NCI-H146 treated with DMSO at 0.1 percent for 48 hours (cell line): Measurements from ENCODE around the gene SMARCA4.

Experiments used
- DNase-seq: peaks from one replicate; lab custom pipeline; 2025; ENCODE audit not compliant: unreplicated experiment; lab: John Stamatoyannopoulos, UW

SMARCA4 gene

DNA sequence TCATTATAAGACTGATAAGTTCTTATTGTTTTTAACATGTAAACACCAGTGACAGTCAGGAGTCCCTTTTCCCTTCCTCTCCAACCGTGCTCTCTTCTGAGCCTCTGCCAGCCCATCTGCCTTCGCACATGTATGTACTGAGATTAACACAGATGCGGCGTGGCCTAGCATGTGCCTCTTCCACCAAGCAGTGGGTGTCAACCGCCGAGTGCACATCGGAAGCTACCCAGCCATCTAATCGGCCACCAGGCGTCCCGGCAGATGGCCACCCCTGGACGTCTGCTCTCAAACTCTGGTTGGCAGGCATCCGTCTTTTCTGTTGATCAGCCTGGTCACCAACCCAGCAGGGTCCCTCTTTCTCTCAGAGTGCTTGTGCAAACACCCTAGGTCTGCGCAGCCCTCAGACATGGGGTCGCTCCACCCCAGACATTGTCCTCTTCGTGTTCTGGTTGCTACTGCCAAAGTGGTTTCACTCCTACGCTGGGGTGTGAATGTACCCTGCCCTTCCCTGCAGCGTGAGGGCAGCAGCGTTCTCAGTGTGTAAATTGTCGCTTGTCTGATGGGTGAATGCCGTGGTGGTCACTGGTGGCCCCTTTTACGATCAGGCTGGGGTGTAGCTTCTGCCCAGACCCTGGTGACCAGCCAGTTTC, 70.7 kb downstream of the SMARCA4 start:
- no peak for DNase-seq

DNA sequence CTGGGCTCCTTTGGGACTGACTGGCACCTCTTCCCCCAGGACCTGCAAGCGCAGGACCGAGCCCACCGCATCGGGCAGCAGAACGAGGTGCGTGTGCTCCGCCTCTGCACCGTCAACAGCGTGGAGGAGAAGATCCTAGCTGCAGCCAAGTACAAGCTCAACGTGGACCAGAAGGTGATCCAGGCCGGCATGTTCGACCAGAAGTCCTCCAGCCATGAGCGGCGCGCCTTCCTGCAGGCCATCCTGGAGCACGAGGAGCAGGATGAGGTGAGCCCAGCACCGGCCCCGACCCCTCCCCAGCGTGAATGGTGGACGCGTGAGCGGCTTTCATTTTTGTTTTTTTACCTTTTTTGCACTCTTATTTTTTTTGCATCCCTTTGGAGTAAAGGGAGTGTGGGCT, 72.4 kb downstream of the SMARCA4 start:
- no peak for DNase-seq

DNA sequence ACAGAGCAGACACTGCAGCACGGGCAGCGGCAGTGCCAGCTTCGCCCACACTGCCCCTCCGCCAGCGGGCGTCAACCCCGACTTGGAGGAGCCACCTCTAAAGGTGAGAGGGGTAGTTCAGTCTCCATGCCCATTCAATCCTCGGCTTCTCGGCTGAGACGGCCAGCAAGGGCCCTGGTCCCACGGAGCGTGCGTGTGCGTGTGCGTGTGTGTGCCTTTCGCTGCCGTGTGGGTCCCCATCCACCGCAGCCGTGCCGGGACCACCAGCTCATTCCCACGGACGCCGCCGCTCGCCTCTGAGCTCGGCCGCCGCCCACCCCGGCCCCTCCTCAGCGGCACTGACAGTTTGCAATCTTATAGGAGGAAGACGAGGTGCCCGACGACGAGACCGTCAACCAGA, 72.9 kb downstream of the SMARCA4 start:
- no peak for DNase-seq

DNA sequence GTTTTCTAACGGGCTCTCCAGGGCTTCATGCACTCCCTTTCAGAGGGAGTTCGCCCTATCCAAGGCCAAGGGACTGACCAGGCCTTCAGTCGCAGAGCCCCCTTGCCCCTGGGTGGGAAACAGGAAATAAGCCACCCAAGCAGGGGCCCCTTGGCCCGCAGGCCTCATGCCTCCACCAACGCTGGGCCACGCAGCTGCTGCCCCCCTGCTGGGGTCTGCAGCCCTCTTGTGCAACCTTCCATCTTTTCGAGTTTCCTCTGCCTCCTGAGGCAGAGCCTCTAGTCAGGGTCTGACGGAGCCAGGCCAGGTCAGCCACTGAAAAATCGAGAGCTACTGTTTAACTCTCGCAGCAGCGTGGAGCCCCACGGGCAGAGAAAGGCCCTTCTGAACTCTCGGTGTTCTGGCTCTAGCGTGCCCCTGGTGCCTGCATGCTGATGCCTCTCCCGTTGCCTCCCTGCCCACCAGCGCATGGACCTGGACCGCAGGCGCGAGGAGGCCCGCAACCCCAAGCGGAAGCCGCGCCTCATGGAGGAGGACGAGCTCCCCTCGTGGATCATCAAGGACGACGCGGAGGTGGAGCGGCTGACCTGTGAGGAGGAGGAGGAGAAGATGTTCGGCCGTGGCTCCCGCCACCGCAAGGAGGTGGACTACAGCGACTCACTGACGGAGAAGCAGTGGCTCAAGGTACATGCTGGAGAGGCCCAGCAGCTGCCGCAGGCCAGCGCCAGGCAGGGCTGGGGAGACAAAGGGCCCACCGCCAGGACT, 73.8 kb downstream of the SMARCA4 start:
- no peak for DNase-seq

DNA sequence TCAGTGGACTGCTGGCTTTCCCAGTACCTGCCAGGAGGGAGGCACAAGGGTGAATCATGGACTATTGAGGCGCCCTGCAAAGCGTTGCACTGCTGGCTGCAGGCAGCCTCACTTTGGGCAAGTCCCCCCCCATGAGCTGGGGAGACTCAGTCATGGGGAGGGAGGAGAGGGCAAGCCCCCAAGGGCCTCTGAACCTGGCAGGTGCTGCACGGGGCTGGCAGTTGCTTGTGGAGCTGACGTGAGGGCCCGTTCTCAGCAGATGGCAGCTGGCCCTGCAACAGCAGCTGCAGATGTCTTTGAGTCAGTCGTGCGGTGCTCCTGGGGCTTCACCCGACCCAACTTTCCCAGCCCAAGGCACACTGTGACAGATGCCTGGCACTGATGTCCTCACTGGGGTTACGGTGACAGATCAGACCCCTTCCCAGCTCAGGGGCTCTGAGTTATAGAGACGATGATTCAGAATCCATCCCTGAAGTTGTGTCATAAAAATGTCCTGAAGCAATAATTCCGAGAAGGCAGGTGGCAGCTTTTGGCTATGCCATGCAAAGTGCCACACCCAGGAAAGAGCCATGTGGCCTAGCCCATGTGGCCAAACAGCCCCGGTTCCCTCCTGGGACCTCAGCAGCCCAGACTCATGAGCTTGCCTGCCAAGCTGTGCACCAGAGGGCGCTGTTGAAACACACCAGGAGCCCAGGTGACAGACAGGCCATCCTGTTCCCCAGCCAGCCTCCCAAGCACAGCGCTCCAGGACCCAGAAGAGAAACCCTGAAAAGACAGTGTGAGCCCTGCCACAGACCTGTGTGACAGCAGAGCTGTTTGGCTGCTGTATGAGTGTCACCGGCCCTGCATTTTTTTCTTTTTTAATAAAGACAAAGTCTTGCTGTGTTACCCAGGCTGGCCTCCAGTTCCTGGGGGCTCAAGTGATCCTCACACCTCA, 74.9 kb downstream of the SMARCA4 start:
- DNase-seq: peak; percentile 46

DNA sequence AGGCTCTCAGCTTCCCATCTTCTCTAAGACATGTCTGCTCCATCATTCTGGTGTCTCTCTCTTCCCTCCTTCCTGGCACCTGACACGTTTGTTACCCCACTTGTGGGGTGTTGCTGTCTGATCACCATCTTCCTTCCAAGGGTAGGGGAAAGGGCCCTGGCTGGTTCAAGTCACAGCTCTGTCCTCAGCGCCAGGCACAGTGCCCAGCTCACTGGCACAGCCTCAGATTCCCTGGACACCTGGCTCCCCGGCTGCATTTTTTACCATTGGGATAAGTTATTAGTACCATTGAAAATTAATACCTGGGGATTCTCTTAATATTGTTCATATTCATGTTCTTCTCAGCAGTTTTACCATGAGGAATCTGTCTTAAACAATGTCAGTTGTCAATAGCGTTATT, 77.7 kb downstream of the SMARCA4 start:
- DNase-seq: no peak

DNA sequence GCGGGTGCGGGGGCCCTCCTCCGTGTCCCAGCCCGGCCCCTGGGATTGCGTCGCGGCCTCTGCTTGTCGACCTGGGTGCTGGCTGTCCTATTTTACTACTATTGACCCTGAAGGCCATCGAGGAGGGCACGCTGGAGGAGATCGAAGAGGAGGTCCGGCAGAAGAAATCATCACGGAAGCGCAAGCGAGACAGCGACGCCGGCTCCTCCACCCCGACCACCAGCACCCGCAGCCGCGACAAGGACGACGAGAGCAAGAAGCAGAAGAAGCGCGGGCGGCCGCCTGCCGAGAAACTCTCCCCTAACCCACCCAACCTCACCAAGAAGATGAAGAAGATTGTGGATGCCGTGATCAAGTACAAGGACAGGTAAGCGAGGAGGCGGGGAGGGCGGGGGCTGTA, 80.4 kb downstream of the SMARCA4 start:
- no peak for DNase-seq

DNA sequence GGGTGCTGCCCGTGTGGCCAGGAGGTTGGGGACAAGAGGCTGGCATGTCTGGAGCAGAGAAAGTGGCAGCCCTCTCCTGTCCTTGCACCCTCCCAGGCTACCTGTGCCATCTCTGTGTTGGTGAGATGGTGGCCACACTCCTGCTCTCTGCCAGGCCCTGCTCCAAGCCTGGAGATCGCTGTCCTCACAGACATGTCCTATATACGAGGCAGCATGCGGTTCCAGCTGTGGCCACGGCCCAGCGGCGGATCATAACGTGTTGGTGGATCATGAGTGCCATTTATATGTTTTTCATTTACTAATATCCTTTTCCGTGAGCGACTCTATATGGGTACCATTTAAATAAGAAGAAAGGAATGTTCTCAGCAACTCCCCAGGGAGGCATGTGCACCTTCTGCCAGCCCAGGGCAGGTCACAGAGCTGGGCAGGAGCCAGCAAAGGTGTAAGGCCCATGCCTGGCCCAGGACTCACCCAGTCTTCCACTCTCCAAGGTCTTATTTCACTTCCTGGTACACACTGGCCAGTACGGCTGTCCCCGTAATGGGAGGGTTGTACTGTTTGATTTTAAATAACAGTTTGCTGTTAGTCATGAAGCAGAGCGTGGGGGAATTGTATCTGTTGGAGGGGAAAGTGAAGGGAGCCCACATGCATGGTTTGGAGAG, 81.3 kb downstream of the SMARCA4 start:
- DNase-seq: no peak

DNA sequence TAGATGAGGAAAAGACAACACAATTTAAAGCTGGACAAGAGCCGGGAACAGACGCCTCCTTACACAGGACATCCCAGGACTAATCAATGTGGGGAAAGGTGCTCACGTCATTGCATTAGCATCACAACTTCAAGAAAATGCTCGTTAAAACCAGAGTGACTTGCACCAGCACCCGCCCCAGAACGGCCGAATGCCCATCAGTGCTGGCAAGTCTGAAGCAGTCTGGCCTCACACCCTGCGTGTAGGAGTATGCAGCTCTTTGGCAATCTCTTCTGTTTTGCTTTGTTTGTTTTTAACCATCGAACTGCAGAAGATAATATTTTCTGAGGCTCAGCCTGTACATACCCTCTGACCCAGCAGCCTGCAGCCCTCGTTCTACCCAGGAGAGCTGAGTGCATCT, 83.6 kb downstream of the SMARCA4 start:
- no peak for DNase-seq

DNA sequence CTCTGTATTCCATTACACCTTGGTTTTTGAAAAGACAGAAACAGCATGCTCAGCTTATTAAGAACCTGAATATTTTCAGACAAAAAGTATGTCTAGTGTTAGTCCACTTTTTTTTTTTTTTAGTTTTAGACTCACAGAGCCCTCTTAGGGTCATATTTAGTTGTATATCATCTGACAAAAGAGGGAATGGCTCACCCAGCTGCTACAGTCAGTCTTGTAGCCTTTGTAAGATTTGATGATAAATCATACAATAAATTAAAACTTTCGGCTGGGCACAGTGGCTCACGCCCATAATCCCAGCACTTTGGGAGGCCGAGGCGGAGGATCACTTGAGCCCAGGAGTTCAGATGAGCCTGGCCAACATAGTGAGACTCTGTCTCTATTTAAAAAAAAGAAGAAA, 84.7 kb downstream of the SMARCA4 start:
- no peak for DNase-seq

DNA sequence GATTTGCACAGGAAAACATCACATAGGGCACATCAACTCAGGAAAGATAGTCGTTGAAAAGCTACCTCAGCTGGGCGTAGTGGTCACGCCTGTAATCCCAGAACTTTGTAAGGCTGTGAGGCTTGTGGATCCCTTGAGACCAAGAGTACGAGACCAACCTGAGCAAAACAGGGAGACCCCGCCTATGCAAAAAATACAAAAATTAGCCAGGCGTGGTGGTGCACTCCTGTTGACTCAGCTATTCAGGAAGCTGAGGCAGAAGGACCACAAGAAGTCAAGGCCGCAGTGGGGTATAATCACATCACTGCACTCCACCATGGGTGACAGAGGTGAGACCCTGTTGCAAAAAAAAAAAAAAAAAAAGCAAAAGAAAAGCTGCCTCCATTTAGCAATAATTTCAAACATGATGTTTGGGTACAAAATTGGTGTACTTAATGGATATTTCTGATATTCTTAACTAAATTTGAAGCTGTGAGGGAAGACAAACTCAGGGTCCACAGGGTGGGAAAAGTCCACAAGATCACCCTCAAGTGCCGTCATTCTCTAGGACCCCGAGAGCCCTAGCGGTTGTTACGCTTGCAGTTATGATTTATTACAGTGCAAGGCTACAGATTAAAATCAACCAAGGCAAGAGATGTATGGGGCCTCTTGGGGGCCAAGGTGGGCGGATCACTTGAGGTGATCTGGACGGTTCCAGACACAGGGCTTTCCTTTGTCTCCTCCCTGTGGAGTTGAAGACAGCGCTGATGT, 86.0 kb downstream of the SMARCA4 start:
- DNase-seq: no peak

DNA sequence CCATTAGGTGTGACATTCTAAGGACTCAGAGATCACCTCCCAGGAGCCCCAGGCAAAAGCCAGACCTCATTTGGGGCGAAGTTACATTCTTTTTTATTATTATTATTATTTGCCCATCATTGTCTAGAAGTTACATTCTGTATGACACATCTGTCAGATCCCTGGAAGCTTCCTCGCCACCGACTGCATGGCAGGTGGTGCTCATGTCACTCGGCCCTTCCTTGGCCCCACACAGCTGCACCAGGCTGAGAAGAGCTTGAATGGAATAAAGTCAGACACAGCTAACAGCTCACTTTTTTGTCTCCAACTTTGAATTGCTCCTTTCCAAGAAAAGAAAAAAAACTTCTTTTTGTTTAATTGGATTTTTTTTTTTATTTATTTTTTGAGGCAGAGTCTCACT, 87.0 kb downstream of the SMARCA4 start:
- DNase-seq: no peak

DNA sequence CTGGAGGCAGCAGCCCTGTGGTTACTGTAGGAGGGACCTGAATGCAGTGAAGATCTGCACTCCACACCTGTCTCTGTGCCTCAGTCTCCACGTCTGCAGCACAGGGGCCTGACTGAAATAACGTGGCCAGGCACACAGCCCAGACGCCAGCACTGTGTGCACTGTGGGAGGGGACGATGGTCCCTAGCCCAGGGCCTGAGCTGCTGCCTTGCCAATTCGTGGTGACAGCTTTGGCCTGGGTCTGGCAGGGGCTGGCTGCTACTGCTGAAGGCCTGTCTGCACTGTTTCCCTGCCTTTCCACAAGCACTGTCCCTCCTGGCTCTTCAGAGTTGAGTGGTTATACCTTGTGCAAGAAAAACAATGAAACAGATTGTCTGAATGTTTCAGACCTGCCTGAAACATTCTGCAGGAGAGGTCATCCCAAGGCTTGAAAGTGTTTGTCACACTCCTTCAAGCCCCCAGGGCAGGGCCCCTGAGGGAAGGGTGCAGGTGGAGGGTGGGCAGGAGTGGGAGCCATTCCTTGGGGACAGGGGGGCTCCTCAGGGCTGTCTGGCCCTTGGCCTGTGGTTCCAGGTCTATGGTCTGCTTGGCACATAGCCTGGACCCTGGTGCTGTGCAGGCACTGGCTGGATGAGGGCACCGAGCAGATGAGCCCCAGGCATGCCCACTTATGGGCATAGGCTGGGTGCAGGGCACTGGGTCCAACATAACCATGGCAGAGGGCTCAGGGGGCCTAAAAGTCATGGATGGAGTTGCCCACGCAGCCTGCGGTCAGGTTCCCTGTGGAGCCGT, 89.7 kb downstream of the SMARCA4 start:
- DNase-seq: no peak

DNA sequence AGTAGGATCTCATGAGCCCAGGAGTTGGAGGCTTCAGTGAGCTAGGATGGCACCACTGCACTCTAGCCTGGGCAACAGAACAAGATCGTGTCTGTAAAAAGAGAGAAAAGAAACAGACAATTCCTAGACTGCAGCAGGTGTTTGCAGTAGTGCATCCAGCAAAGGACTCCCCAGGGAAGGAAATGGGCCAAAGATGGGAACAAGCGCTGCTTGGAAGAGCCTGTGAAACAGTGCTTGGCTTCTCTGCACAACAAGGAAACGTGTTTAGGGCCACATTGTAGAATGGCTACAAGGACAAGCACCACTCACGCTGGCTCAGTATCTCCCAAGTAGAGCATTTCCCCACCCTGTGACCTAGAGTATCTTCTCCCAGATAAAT, 93.0 kb downstream of the SMARCA4 start:
- DNase-seq: no peak

DNA sequence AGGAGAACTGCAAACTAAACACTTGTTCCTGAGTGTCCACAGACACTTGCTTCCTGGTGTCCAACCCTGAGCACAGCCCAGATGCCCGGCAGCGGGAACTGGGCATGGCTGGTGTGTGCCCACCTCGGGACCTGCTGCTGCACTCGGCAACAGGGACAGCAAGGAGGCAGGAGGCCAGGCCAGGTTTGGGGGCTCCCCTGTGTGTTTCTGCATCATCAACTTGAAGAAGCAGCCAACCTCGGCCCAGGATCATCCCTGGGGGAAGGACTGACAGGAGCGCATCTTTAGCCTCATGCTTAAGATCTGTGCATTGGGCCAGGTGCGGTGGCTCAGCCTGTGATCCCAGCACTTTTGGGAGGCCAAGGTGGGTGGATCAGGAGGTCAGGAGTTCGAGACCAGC, 93.4 kb downstream of the SMARCA4 start:
- DNase-seq: no peak

DNA sequence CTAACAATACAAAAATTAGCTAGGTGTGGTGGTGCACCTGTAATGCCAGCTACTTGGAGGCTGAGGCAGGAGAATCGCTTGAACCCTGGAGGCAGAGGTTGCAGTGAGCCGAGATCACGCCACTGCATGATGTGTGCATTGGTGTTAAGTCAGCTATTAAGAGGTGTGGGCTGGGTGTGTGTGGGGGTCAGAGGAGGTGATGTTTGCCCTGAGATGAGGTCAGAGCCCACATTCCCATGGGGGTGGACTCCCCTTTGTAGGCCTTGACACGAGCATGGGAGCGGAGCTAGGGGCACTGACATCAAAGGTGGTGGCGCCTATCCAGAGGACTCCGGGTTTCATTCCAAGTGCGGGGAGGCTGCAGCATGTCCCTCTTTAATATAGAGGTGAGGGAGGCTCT, 93.8 kb downstream of the SMARCA4 start:
- DNase-seq: no peak

DNA sequence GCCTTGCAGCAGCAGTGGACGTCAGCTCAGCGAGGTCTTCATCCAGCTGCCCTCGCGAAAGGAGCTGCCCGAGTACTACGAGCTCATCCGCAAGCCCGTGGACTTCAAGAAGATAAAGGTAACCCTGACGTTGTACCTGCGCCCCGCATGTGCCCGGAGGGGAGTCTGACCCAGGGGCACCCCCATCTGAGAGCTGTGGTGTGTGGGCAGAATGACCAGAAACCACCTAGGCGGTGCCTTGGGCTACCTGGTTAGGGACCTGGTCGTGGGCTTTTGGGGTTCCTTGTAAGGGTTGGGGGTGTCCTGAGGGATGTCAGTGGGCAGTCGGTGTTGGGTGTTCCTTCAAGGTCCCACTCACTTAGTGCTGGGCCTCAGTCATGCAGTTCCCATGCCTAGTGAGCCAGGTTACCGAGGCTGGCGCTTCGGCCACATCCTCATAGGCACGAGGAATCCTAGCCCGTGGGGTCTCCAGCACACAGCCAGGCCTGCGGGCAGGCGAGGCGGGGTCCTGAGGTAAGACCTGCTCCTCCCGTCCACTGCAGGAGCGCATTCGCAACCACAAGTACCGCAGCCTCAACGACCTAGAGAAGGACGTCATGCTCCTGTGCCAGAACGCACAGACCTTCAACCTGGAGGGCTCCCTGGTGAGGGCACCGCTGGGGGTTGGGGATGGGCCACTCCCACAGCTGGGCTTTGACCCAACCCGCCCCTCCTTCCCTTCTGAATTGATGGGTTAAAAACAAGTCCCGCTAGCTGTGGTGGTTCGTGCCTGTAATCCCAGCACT, 97.6 kb downstream of the SMARCA4 start:
- no peak for DNase-seq

DNA sequence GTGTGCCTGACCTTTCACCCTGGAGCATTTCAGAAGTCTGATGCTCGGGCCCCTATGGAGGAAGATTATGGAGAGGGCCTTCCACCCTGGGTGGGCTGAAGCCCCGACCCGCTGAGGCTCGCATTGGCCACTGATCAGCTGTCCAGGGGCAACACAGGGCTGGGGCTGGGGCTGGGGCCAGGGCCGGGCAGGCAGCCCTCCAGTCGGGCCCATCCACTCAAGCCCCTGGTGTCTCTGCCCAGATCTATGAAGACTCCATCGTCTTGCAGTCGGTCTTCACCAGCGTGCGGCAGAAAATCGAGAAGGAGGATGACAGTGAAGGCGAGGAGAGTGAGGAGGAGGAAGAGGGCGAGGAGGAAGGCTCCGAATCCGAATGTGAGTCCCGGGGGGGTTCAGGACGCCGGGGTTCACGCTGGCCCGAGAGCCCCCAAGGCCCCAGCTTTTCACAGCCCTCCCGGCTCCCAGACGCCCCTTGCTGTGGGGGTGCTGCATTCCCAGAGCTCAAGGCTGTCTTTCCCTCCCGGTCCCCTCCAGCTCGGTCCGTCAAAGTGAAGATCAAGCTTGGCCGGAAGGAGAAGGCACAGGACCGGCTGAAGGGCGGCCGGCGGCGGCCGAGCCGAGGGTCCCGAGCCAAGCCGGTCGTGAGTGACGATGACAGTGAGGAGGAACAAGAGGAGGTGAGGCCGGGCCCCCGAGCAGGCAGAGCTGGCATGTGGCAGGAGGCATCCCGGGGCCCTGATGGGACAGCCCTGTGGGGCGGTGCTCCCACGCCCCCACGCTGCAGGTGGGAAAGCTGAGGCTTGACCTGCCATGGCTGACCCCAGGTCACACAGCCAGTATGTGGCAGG, 98.9 kb downstream of the SMARCA4 start:
- no peak for DNase-seq
